CD14-positive monocyte (primary cell): Measurements from ENCODE around the gene SCYGR3. TPM values are rescaled to one million over a fixed set of nuclear protein-coding genes. Genes with fewer than 3 reads are reported as not detected.

Experiments
- DNase-seq, 3 donors: peaks; one replicate each; pipeline ENCODE4 v3.0.0-alpha.2; 2011 to 2022
- H2AFZ ChIP-seq: 2 replicates; pipeline ENCODE4 v1.6.0; 2012; ENCODE audit warnings: mild to moderate bottlenecking, low read depth, low read length, inconsistent platforms; ENCODE audit not compliant: insufficient read depth, poor library complexity, severe bottlenecking
- H3K27ac ChIP-seq, 2 donors: 1 replicate in 1 of 2; 2 replicates in 1 of 2; pipeline ENCODE4 v1.5.1; 2012 to 2013; ENCODE audit warnings: low read length in 2 of 2, control low read depth in 1 of 2, inconsistent platforms in 1 of 2, low read depth in 1 of 2, mild to moderate bottlenecking in 1 of 2
- H3K27me3 ChIP-seq, 2 donors: one replicate each; pipeline versions ENCODE4 v1.6.0 to v1.6.1; 2011 to 2013; ENCODE audit warnings: low read length in 2 of 2; ENCODE audit not compliant: control insufficient read depth in 2 of 2, insufficient read depth in 2 of 2
- H3K36me3 ChIP-seq, 2 donors: replicated peaks in 1 of 2; 1 replicate in 1 of 2; 2 replicates in 1 of 2; pipeline versions ENCODE4 v1.5.1 to v1.6.1; 2012 to 2013; ENCODE audit warnings: low read length in 2 of 2, control low read depth in 1 of 2, inconsistent platforms in 1 of 2, mild to moderate bottlenecking in 1 of 2; ENCODE audit not compliant: insufficient read depth in 2 of 2, control insufficient read depth in 1 of 2
- H3K4me1 ChIP-seq, 2 donors: 1 replicate in 1 of 2; 2 replicates in 1 of 2; pipeline versions ENCODE4 v1.5.1 to v1.6.1; 2012 to 2013; ENCODE audit warnings: low read length in 2 of 2, control low read depth in 1 of 2, inconsistent platforms in 1 of 2, mild to moderate bottlenecking in 1 of 2, moderate library complexity in 1 of 2; ENCODE audit not compliant: insufficient read depth in 2 of 2, control insufficient read depth in 1 of 2
- H3K4me2 ChIP-seq: replicated peaks from 2 replicates; pipeline ENCODE3; 2012; ENCODE audit warnings: low read length, moderate library complexity, mild to moderate bottlenecking; ENCODE audit not compliant: poor library complexity, severe bottlenecking; ENCODE audit errors: extremely low read depth
- H3K4me3 ChIP-seq, 3 experiments: fragments of 200-600 bp in 1 of 3; sonication (generic) in 1 of 3; replicated peaks in 1 of 3; 1 replicate in 2 of 3; 2 replicates in 1 of 3; pipeline ENCODE4 v1.5.1; 2011 to 2013; ENCODE audit warnings: low read length in 3 of 3, mild to moderate bottlenecking in 3 of 3, control low read depth in 2 of 3, low read depth in 2 of 3, inconsistent platforms in 1 of 3, moderate library complexity in 1 of 3
- H3K79me2 ChIP-seq: 2 replicates; pipeline ENCODE4 v1.6.0; 2012; ENCODE audit warnings: mild to moderate bottlenecking, control low read depth, inconsistent platforms, low read length, moderate library complexity; ENCODE audit not compliant: insufficient read depth
- H3K9ac ChIP-seq: 2 replicates; pipeline ENCODE4 v1.6.0; 2017; ENCODE audit warnings: low read length, mild to moderate bottlenecking; ENCODE audit not compliant: insufficient read depth, poor library complexity, severe bottlenecking
- H3K9me3 ChIP-seq, 2 donors: replicated peaks in 1 of 2; 1 replicate in 1 of 2; 2 replicates in 1 of 2; pipeline versions ENCODE4 v1.5.1 to v1.6.1; 2012 to 2013; ENCODE audit warnings: low read length in 2 of 2, control low read depth in 1 of 2; ENCODE audit not compliant: control insufficient read depth in 1 of 2, insufficient read depth in 1 of 2
- H4K20me1 ChIP-seq: 2 replicates; pipeline ENCODE4 v1.6.0; 2012; ENCODE audit warnings: mild to moderate bottlenecking, low read length, control low read depth, moderate library complexity; ENCODE audit not compliant: insufficient read depth
- H3K27ac Mint-ChIP-seq, 7 donors: one replicate each; pipeline ENCODE4 v1.8.0; 2020; ENCODE audit warnings: mild to moderate bottlenecking in 7 of 7, mixed read lengths in 7 of 7, moderate library complexity in 6 of 7, inconsistent platforms in 2 of 7
- H3K27me3 Mint-ChIP-seq, 3 donors: one replicate each; pipeline ENCODE4 v1.8.0; 2021 to 2022; ENCODE audit warnings: low read depth in 3 of 3, mild to moderate bottlenecking in 3 of 3, mixed read lengths in 3 of 3, moderate library complexity in 3 of 3, inconsistent platforms in 1 of 3
- H3K36me3 Mint-ChIP-seq, 2 donors: one replicate each; pipeline ENCODE4 v1.8.0; 2020; ENCODE audit warnings: mixed read lengths in 2 of 2, inconsistent platforms in 1 of 2, mild to moderate bottlenecking in 1 of 2
- H3K4me1 Mint-ChIP-seq: one replicate; pipeline ENCODE4 v1.8.0; 2020; ENCODE audit warnings: mild to moderate bottlenecking, mixed read lengths
- H3K4me3 Mint-ChIP-seq, 2 donors: one replicate each; pipeline ENCODE4 v1.8.0; 2020; ENCODE audit warnings: mild to moderate bottlenecking in 2 of 2, mixed read lengths in 2 of 2, moderate library complexity in 1 of 2
- H3K9me3 Mint-ChIP-seq, 7 donors: one replicate each; pipeline ENCODE4 v1.8.0; 2020 to 2022; ENCODE audit warnings: mixed read lengths in 7 of 7, mild to moderate bottlenecking in 6 of 7, moderate library complexity in 6 of 7, inconsistent platforms in 2 of 7
- WGBS: methylation state at CpG from one replicate; pipeline ENCODE4 v1.1.5; 2013; ENCODE audit warnings: missing lambda C conversion rate; ENCODE audit not compliant: insufficient coverage; 5-methylcytosine and 5-hydroxymethylcytosine counted together
- intact Hi-C, 2 donors: fragments of 100-400 bp; cut with micrococcal nuclease; formaldehyde crosslinking; loops; one replicate each; pipeline versions ENCODE4 v1.15.0 to v1.15.1; 2023
- polyA plus RNA-seq, 3 donors: library from polyadenylated mRNA; depleted of rRNA in 1 of 3; unstranded in 2 of 3; stranded (reverse) in 1 of 3; fragments of 300-500 nt in 2 of 3; fragments of >200 nt in 1 of 3; fragmentation: Illumina TruSeq in 2 of 3; gene quantifications; 1 replicate in 2 of 3; 2 replicates in 1 of 3; pipeline ENCODE4 v1.2.3, GENCODE V29; 2012 to 2021
- TF ChIP-seq, protein P1 (sequence below): fragments of 200-600 bp; IDR thresholded peaks from one replicate; pipeline ENCODE4 v1.8.0; 2022; ENCODE audit warnings: antibody characterized with exemption, mild to moderate bottlenecking

The SCYGR3 gene
- polyA plus RNA-seq, 3 donors: not detected

DNA sequence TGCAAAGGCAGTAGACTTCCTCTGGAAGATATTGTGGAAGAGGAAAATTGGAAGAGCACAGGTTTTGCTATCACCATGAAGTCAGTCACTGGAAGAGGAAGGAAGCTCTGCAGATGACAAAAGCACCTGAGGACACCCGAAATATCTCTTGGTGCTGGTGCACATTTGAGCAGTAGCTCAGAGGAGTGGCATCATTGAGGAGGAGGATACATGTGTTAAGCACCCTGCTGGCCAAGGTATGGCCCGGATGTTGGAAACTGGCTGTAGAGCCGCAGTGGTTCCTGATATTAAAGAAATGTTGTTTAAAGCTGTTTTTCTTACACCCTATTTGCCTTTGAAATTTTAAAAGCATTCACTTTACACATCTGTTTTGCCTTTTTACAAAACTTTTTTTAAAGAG is 48.6 kb downstream of the SCYGR3 start:
- no peaks in the 10 kb centered on the region for H3K27me3 ChIP-seq
- no peak overlapping the region for H3K27ac Mint-ChIP-seq
- intact Hi-C loops: no loop called here
- no peak overlapping the region for H3K27ac ChIP-seq
- H3K4me3 ChIP-seq: no peak overlapping the region
- H3K4me1 Mint-ChIP-seq: no peaks in the 10 kb centered on the region
- H4K20me1 ChIP-seq: peaks cover 24% of the 10 kb centered on the region
- peaks cover 0 to 37% of the 10 kb centered on the region in 2 donors for H3K36me3 ChIP-seq
- H3K27me3 Mint-ChIP-seq: peaks cover 0 to 3% (median 0%) of the 10 kb centered on the region in 3 donors
- WGBS: 0% methylated on average over 1 of the region's 3 CpGs
- H3K36me3 Mint-ChIP-seq: peaks cover 24 to 31% of the 10 kb centered on the region in 2 donors
- no peak overlapping the region for H3K9ac ChIP-seq
- H3K4me1 ChIP-seq: no peaks in the 10 kb centered on the region
- TF ChIP-seq, protein P1, sequence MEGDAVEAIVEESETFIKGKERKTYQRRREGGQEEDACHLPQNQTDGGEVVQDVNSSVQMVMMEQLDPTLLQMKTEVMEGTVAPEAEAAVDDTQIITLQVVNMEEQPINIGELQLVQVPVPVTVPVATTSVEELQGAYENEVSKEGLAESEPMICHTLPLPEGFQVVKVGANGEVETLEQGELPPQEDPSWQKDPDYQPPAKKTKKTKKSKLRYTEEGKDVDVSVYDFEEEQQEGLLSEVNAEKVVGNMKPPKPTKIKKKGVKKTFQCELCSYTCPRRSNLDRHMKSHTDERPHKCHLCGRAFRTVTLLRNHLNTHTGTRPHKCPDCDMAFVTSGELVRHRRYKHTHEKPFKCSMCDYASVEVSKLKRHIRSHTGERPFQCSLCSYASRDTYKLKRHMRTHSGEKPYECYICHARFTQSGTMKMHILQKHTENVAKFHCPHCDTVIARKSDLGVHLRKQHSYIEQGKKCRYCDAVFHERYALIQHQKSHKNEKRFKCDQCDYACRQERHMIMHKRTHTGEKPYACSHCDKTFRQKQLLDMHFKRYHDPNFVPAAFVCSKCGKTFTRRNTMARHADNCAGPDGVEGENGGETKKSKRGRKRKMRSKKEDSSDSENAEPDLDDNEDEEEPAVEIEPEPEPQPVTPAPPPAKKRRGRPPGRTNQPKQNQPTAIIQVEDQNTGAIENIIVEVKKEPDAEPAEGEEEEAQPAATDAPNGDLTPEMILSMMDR: no peak
- no peak overlapping the region for H2AFZ ChIP-seq
- no peak for DNase-seq
- no peak overlapping the region for H3K4me2 ChIP-seq
- H3K79me2 ChIP-seq: no peaks in the 10 kb centered on the region
- H3K9me3 ChIP-seq: no peaks in the 10 kb centered on the region
- no peaks in the 10 kb centered on the region for H3K9me3 Mint-ChIP-seq
- H3K4me3 Mint-ChIP-seq: no peak overlapping the region

DNA sequence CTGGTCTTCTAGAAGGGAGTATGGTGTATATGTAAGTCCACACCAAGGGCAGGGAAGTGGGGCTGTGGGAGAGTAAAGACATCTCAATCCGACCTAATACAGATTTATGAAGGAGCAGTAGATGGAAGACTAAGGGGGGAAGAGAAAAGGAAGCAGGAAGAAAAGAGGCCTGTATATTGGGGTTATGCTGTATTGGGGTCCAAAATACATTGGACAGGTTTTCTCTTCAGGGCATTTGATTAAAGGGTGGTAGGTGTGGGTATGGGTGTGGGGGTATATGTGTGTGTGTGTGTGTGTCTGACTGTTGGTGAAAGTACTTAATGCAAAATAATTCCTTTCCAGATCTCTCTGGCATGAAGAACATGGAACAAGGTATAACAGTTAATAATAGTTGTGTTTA is 49.6 kb downstream of the SCYGR3 start:
- Mint-ChIP-seq H3K4me1 (no peaks in the 10 kb centered on the region), H3K27ac (peak overlapping the region in 2 of 7 donors; percentile 3 to 7), H3K4me3 (no peak overlapping the region), H3K9me3 (no peaks in the 10 kb centered on the region), H3K27me3 (no peaks in the 10 kb centered on the region), H3K36me3 (peaks cover 28 to 39% of the 10 kb centered on the region in 2 donors)
- H3K27me3 ChIP-seq: no peaks in the 10 kb centered on the region
- H2AFZ ChIP-seq: no peak overlapping the region
- no peak overlapping the region for H3K27ac ChIP-seq
- H3K4me2 ChIP-seq: no peak overlapping the region
- no peaks in the 10 kb centered on the region for H3K4me1 ChIP-seq
- intact Hi-C loops: no loop called here
- 100% methylated on average over 1 of the region's 1 CpG for WGBS
- no peaks in the 10 kb centered on the region for H3K9me3 ChIP-seq
- TF ChIP-seq, protein P1: no peak
- no peak for DNase-seq
- H3K36me3 ChIP-seq: peaks cover 2 to 46% of the 10 kb centered on the region in 2 donors
- H4K20me1 ChIP-seq: peaks cover 24% of the 10 kb centered on the region
- no peak overlapping the region for H3K4me3 ChIP-seq
- H3K9ac ChIP-seq: no peak overlapping the region
- no peaks in the 10 kb centered on the region for H3K79me2 ChIP-seq

Other genes starting within 250 kb of the SCYGR3 start
- not detected for gene TM4SF20, start 235.5 kb downstream of the SCYGR3 start, polyA plus RNA-seq
- gene SCYGR1, start 226.9 kb downstream of the SCYGR3 start, polyA plus RNA-seq: not detected
- gene AGFG1, start 142.7 kb downstream of the SCYGR3 start, polyA plus RNA-seq: 10 to 100 TPM; 17.3 to 76.1 (median 56.9) TPM
- gene SCYGR2, start 15.9 kb downstream of the SCYGR3 start, polyA plus RNA-seq: not detected
- gene SCYGR4, start 2.7 kb upstream of the SCYGR3 start, polyA plus RNA-seq: not detected
- gene SCYGR5, start 52.0 kb upstream of the SCYGR3 start, polyA plus RNA-seq: not detected
- gene SLC19A3, start 103.2 kb upstream of the SCYGR3 start, polyA plus RNA-seq: not detected
- not detected for gene SCYGR6, start 109.9 kb upstream of the SCYGR3 start, polyA plus RNA-seq
- not detected for gene SCYGR7, start 113.5 kb upstream of the SCYGR3 start, polyA plus RNA-seq
- not detected for gene SCYGR8, start 131.1 kb upstream of the SCYGR3 start, polyA plus RNA-seq
- gene CCL20, start 199.0 kb upstream of the SCYGR3 start, polyA plus RNA-seq: 1 to 10 TPM in 1 of 3 donors, under 1 TPM in 1, not detected in 1; 0.47 to 6.2 TPM